ENCODE measurements around the gene ANXA9. TPM values are rescaled to one million over a fixed set of nuclear protein-coding genes. Genes with fewer than 3 reads are reported as not detected.

The ANXA9 gene
- total RNA-seq, 1 donor from 2014 or later: not detected

- TF ChIP-seq, protein P1, sequence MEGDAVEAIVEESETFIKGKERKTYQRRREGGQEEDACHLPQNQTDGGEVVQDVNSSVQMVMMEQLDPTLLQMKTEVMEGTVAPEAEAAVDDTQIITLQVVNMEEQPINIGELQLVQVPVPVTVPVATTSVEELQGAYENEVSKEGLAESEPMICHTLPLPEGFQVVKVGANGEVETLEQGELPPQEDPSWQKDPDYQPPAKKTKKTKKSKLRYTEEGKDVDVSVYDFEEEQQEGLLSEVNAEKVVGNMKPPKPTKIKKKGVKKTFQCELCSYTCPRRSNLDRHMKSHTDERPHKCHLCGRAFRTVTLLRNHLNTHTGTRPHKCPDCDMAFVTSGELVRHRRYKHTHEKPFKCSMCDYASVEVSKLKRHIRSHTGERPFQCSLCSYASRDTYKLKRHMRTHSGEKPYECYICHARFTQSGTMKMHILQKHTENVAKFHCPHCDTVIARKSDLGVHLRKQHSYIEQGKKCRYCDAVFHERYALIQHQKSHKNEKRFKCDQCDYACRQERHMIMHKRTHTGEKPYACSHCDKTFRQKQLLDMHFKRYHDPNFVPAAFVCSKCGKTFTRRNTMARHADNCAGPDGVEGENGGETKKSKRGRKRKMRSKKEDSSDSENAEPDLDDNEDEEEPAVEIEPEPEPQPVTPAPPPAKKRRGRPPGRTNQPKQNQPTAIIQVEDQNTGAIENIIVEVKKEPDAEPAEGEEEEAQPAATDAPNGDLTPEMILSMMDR (IDR thresholded peaks at IDR 0.05; ENCODE audit: partially characterized antibody, unreplicated experiment): peak; percentile 26
- H3K27ac Mint-ChIP-seq (ENCODE audit: unreplicated experiment): peak overlapping the region; percentile 95
- H3K9me3 Mint-ChIP-seq (ENCODE audit: unreplicated experiment): peaks cover 5% of the 10 kb centered on the region
- peaks cover 29% of the 10 kb centered on the region for H3K4me1 Mint-ChIP-seq (ENCODE audit: low read depth, unreplicated experiment)
- peaks cover 7% of the 10 kb centered on the region for H3K27me3 Mint-ChIP-seq (ENCODE audit: unreplicated experiment)
- peaks cover 8% of the 10 kb centered on the region for H3K36me3 Mint-ChIP-seq (ENCODE audit: unreplicated experiment)
- peak; percentile 35 for DNase-seq
- H3K4me3 Mint-ChIP-seq (ENCODE audit: unreplicated experiment): peak overlapping the region; percentile 78
These were observed 10.3 kb upstream of the ANXA9 start for GRCh38 chr1:150971583-150972416.

DNA sequence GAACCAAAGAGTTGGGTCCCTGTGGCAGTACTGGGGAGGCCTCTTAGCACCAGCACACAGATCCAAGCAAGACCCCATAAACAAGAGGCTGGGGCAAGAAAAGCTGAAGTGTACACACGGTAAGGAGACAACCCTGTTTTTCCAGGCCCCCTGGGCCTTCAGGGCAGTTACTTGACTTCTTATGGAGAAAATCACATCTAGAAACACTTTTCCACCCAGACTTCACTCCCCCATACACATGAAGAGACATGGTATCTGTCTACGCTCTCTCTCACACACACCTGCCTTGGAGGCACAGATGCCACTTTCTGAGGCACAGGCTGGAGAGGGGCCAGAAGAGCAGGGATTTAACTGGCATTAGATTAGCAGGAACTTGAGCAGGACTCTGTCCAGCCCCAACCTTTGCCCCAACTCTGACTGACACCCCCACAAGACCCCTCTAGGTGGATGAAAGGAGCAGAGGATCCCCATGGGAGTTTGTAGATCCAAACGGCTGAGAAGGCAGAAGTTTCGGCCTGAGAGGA, 9.6 kb upstream of the ANXA9 start:
- Mint-ChIP-seq H3K27me3 (ENCODE audit: unreplicated experiment) (peaks cover 7% of the 10 kb centered on the region), H3K27ac (ENCODE audit: unreplicated experiment) (peak overlapping the region; percentile 70), H3K36me3 (ENCODE audit: unreplicated experiment) (peaks cover 8% of the 10 kb centered on the region), H3K9me3 (ENCODE audit: unreplicated experiment) (peaks cover 5% of the 10 kb centered on the region), H3K4me1 (ENCODE audit: low read depth, unreplicated experiment) (peaks cover 29% of the 10 kb centered on the region), H3K4me3 (ENCODE audit: unreplicated experiment) (peak overlapping the region; percentile 78)
- TF ChIP-seq, protein P1 (IDR thresholded peaks at IDR 0.05; ENCODE audit: partially characterized antibody, unreplicated experiment): no peak
- DNase-seq: no peak

GRCh38 chr1:150973258-150973835, 8.7 kb upstream of the ANXA9 start:
- Mint-ChIP-seq H3K9me3 (ENCODE audit: unreplicated experiment) (peaks cover 4% of the 10 kb centered on the region), H3K4me1 (ENCODE audit: low read depth, unreplicated experiment) (peaks cover 29% of the 10 kb centered on the region), H3K27me3 (ENCODE audit: unreplicated experiment) (peaks cover 7% of the 10 kb centered on the region), H3K4me3 (ENCODE audit: unreplicated experiment) (peak overlapping the region; percentile 78), H3K36me3 (ENCODE audit: unreplicated experiment) (no peaks in the 10 kb centered on the region), H3K27ac (ENCODE audit: unreplicated experiment) (peak overlapping the region; percentile 70)
- peak; percentile 38 for DNase-seq
- TF ChIP-seq, protein P1 (IDR thresholded peaks at IDR 0.05; ENCODE audit: partially characterized antibody, unreplicated experiment): no peak

- peak; percentile 54 for DNase-seq
- H3K27ac Mint-ChIP-seq (ENCODE audit: unreplicated experiment): peak overlapping the region; percentile 70
- H3K27me3 Mint-ChIP-seq (ENCODE audit: unreplicated experiment): peaks cover 7% of the 10 kb centered on the region
- TF ChIP-seq, protein P1 (IDR thresholded peaks at IDR 0.05; ENCODE audit: partially characterized antibody, unreplicated experiment): no peak
- H3K9me3 Mint-ChIP-seq (ENCODE audit: unreplicated experiment): peaks cover 4% of the 10 kb centered on the region
- H3K4me1 Mint-ChIP-seq (ENCODE audit: low read depth, unreplicated experiment): peaks cover 29% of the 10 kb centered on the region
- peak overlapping the region; percentile 78 for H3K4me3 Mint-ChIP-seq (ENCODE audit: unreplicated experiment)
- no peaks in the 10 kb centered on the region for H3K36me3 Mint-ChIP-seq (ENCODE audit: unreplicated experiment)
These were observed 8.1 kb upstream of the ANXA9 start for GRCh38 chr1:150973836-150974579.
